ENCODE results near the gene CD86.

Gene CD86

DNA sequence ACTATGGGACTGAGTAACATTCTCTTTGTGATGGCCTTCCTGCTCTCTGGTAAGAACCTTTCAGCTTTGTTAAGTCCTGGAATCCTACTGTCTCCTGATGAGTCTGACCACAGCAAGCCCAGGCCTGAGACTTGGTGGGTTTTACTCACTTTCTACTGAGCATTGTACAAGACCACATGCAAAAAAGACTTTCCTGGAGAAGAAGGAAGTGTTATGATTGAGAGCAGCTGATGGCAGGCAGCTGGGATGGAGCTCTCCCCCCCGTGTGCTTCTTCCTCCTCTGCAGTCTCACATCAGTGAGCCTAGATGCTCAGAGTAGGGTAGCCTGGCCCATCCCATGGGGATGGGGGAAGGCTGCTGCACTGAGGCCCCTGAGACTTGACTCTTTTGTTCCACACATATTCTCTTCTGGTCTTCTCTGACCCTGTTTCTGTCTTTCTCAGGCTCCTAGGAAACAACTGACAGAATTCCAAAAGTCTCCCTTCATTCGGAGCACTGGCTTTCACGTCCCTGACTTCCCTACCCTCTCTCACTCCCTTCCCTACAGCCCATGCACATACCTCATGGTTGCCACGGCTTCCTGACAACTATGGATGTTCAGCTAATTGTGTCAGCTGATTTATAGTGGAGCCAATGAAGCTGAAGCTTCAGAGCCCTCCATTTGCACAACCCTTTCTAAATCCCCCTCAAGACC is 36.6 kb downstream of the CD86 start:
- in situ Hi-C loops (cut with HindIII; ENCODE audit: low sequenced_read_pairs) = no loop called here

DNA sequence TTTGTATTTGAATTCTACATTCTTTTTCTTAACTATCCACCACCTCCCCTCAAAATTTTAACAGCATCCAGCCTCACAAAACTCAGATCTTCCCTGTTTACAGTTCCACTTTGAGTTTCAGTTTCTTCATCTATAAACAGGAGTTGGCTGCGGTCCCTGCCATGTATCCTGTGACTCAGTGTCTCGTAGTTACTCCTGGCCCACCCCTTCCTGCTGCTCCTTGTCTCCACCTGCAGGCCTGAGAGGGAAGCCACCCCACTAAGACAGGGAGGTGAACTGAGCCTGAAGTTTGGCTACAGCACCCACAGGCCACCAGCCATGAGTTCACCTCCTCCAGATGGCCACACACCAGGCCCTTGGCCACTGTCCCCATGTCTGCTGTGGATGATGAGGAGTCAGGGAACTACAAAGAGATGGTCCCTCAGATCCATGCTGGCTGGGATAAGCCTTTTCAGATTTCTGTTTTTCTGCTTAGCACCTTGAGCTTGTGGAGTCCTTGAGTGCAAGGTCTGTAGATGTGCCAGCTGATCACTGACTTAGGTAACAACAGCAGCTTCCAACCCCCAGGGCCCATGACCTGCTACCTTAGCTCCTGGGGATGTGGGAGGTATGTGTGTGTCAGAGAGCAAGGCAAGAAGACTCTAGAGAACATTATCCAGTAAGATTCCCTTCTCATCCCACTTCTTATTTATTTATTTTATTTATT is 37.5 kb downstream of the CD86 start:
- in situ Hi-C loops (cut with HindIII; ENCODE audit: low sequenced_read_pairs) = no loop called here

DNA sequence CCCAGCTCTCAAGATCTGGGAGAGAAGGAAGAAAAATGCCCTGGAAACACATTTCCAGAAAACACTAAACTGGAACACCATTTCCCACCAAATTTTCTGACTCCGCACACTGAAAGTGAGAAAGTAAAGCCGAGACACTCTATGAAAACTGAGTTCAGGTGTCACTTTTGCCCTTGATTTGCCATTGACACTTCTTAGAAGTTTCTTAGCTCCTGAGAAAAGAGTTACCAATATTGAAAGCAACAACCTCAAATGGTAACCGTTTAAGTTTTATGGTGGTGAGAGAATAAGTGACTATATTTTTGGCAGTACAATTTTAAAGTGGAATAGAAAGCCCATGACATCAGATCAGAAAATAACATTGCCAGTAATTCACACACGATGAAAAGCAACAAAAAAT is 39.0 kb downstream of the CD86 start:
- in situ Hi-C loops (cut with HindIII; ENCODE audit: low sequenced_read_pairs) = no loop called here

DNA sequence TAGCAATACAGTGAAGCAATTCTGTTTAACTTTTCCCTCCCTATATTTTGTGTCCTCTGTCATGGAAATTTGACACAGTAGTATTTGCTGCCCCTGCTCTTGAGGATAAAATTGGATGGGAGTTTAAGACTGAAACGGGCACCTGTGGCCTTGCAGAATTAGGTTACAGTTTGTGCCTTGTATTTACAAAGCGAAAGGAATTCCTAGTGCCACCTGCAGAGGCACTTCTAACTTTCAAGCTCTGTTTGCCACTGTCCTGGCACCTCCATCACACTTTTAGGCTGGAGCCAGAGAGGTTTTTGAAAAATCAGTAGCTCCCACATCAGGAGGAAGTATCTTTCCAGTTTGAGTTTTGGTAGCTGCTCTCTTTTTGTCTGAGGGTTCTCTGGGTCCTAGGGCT is 39.5 kb downstream of the CD86 start:
- in situ Hi-C loops (cut with HindIII; ENCODE audit: low sequenced_read_pairs) = no loop called here

DNA sequence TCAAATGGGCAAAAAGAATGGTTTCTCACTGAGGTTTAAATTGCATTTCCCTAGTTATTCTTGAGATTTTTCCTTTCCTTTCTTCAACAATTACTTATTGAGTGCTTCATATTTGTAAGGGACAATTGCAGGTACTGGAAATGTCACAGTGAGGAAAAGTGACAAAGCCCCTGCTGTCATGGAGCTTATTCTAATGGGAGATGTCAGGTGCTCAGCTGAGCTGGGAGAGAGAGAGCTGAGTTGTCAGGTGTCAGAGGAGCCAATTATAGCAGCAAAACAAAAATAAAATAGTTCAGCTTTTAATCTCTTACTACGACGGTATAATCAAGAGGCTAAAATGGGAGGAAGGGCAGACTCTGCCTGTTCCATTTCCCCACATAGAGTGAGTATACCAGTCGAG is 42.0 kb downstream of the CD86 start:
- in situ Hi-C loops (cut with HindIII; ENCODE audit: low sequenced_read_pairs) = no loop called here

DNA sequence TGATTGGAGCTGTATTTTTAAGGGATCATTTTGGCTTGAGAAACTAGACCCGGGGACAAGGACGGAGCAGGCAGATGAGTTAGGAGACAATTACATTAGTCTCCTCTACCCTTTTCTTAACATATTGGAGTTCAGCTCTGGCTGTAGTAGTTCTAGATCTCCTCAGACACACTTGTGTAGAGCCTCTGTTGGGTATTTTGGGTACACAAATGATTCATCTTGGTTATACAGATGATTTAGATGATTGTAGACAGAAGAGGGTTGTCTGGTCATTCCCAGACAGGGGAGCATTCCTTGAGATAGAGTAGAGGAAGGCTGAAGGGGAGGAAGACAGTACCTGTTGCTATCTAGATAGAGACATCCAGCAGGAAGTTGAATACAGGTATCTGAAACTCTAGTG is 43.4 kb downstream of the CD86 start:
- in situ Hi-C loops (cut with HindIII; ENCODE audit: low sequenced_read_pairs) = no loop called here

DNA sequence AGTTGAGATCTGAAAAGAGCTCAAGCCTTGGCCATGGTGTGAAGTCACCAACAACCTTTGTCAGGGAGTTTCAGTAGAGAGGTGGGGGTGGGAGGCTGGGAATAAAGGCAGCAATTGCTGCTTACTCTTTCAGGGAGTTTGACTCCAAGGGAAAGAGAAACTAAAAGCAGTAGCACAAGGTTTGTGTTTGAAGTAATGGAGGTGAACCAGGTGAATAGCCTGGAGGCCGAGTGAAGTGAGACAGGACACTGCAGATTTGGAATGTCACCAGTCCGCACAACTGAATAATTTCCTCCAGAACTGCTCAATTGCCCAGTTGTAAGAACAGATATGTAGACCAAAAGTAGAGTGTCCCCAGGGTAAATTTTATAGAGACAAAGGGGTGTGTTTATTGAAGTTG is 44.1 kb downstream of the CD86 start:
- in situ Hi-C loops (cut with HindIII; ENCODE audit: low sequenced_read_pairs) = no loop called here

DNA sequence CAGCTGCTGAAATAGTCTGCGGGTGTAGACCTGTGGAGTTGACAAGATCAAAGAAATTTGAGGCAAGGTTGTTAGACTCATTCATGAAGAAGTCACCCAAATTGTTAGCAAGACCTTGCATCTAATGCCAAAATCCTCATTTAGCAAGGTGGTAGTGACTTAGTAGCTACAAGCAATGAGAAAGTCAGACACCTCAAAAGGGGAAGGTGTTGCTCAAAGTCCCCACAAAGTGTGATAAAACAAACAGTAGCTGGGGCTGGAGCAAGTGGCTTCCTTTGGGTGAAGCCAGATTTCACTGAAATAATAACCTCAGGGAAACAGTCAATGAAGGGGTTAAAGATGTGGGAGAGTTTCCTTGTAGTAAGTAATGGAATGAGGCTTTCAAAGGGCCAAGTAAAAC is 44.9 kb downstream of the CD86 start:
- in situ Hi-C loops (cut with HindIII; ENCODE audit: low sequenced_read_pairs) = no loop called here

DNA sequence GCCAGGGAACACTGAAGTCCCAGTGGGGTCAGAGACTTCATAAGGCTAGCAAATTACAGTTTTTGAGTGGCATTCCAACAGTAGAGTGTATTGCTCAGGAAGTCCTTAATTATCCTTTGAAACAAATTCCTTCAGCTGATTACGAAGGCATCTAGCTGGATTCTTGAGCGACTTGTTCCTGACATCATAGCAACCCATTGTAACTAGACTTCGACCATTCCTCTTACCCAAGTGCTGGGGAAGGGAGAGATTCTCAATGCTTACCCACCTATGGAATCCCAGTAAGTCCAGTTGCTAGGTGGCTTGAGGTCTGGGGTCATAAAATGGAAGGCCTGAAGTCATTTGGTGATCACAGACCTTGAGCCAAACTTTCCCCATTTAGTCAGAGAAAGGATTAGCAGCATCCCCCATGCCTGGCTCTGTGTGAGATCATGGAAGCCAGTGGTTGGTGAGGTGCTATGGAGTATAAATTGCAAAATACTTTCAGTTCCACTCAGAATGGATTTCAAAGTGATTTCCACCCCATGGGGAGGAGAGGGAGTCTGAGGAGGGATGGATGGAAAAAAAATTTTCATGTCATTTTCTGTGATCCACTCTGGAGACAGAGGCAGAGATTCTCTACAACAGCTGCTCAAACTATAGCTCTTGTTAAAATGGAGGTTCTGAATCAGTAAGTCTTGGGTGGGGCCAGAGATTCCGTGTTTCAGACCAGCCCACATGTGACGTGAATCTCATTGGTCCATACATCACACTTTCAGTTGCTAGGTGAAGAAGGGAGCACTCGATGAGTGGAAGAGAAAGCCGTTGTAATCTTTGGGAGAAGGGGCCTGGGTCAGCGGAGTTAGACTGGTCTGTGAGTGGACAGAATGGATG is 45.7 kb downstream of the CD86 start:
- in situ Hi-C loops (cut with HindIII; ENCODE audit: low sequenced_read_pairs) = no loop called here

DNA sequence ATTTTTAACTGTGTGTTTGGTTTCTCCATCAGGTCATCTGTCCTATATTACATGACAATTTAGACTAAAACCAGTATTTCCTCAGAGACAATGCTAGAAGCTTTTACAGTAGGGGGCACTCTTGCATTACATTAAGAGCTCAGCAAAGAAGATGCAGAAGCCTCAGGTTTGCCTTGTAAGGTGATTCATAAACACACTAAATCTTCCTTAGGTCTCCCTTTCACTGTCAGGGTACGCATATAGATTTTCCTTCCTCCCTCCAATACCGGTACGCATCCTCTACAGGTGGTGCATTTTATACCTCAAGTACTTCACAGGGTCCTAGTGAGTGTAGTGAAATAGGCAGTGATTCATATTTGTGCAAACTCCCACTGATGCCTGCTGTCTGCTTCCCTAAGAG is 46.5 kb downstream of the CD86 start:
- in situ Hi-C loops (cut with HindIII; ENCODE audit: low sequenced_read_pairs) = no loop called here

DNA sequence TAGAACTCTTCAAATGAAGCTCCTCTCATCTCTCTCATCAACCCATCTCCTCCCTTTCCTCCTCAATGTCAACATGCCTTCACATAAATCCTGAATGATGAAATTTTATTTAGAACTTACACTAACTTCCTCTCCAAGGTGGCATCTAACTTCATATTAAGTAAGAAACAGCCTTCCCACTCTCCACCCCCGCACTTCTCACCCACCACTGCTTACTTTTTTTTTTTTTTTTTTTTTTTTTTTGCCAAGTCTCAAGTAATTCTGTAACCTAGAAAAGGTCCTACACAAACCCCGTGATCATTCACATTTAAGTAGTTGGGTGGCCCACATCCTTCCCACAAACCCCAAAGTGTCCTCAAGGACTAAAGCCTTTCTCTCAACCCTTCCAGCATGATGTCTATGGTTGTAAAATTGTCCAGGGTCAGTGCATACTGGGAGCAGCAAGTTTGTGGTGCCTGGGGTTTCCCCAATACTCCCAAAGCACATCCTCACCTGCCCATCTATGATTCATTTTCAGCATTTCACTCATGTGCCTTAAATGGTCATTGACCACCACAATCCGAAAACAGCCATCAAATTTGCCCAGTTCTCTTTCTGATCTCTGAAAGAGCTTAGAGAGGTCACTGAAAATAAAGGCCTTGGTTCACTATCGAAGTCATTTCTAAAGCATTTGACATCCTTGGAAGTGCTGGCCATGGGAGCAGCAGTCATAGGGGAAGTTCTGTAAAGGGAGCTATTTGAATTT is 47.2 kb downstream of the CD86 start:
- in situ Hi-C loops (cut with HindIII; ENCODE audit: low sequenced_read_pairs) = no loop called here

DNA sequence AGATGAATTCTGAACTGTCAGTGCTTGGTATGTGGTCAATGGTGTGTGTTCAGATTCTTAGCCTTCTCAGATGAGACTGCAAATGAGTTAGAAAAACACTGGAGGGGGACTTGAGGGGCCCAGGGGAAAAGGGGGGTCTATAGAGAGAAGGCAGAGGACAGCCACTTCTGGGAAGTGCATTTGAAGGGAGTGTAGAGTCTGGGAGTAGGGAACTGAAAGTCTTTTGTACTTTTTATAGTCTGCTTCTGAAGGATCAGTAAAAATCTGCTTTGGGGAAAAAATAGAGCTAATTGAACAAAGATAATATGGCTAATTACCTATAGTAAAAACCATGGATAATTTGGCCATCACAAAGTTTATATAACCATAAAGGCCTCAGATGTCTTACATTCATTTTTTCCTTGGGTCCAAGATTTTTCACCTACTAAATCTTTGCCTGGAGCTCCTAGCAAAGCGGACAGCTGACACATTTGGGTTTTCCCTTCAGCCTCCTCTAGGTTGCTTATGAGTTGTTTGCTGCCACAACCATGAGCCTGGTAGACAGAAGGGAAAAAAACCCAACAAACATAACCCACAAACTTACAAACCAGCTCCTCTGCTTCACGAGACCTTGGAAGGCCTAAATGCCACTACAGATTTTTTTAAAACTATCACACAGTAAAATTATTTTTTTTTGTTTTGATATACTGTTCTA is 48.8 kb downstream of the CD86 start:
- in situ Hi-C loops (cut with HindIII; ENCODE audit: low sequenced_read_pairs) = no loop called here

DNA sequence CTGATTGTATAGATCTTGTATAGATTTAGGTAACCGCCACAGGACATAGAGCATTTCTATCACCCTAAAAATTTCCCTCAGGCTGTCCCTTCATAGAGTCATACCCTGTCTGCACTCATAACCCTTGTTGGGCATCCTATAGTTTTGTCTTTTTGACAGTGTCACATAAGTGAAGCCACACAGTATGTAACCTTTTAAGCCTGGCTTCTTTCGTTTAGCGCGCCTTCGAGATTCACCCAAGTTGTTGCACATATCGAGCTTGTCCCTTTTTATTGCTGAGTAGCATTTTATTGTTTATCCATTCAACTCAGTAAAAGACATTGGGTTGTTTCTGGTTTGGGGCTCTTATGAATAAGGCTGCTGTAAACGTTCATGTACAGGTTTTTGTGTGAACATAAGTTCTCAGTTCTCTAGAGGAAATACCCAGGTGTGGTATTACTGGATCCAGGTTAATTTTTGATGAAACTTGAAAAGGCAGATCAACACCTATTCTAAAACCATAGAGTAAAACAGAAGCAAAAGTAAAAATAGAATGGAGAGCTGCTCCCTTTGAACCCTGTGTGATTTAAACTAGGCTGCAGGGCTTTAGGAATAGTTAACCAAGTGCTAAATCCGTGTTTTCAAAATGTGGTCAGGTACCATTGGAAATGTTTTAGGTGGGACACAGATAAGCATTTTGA is 49.5 kb downstream of the CD86 start:
- in situ Hi-C loops (cut with HindIII; ENCODE audit: low sequenced_read_pairs) = no loop called here

DNA sequence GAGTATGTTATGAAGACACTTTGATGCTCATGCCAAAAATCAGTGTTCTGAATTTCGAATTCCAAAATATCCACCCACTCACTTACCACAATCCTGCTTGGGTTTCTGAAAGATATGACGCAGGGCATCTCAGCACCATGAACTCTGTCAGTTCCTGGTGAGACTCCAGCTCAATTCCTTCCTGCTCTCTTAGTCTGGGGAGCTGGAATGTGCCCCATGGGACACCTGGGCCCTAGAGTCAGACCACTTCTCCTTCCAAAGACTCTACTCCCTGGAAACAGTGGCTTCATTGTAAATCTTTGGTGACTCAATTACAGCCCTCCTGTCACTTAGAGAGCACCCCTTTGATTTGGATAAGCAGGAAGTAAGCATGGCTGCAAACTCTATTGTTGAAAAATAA is 50.5 kb downstream of the CD86 start:
- in situ Hi-C loops (cut with HindIII; ENCODE audit: low sequenced_read_pairs) = no loop called here

DNA sequence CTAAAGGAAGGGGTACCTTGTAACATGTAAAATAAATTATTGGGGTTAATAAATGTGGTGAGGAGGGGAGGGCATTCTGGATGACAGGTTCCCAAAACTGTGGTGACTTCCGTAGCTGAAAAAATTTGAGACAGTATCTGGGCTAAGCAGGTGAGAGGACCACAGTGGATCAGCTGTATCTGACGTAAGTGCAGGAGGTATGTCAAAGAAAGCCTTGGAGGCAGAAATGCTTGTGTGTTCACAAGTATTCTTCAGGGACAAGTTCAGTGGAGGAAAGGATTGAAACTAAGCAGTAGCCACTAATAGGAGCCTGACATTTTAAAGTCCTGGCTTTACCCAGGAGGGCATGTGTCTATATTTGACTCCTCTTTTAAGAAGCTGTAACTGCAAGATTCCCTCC is 52.0 kb downstream of the CD86 start:
- in situ Hi-C loops (cut with HindIII; ENCODE audit: low sequenced_read_pairs) = no loop called here

DNA sequence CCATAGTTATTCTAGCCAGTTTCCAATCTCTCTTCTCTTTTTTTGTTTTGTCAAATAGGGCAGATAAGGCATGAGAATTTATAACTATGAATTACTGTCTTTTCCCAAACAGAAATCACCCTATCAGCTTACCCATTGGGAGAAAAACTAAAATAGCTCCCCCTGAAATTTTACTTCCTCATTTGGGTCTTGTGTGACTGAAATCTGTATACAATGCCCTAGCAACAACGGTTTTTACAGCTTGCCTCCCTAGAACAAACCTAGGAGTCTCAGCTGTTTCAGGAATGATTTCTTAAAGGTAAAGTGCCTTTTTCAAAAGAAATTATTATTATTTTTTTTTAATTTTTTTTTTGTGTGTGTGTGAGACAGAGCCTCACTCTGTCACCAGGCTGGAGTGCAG is 56.8 kb downstream of the CD86 start:
- in situ Hi-C loops (cut with HindIII; ENCODE audit: low sequenced_read_pairs) = no loop called here

DNA sequence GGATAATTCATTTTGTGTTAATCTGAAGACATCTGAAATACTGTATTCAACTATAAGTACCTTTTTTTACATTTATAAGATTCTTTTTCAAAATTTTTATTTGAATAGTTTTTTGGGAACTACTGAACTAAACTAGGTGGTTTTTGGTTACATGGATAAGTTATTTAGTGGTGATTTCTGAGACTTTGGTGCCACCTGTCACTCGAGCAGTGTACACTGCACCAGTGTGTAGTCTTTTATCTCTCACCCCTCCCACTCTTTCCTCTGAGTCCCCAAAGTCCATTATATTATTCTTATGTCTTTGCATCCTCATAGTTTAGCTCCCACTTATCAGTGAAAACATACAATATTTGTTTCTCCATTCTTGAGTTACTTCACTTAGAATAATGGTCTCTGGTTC is 57.6 kb downstream of the CD86 start:
- in situ Hi-C loops (cut with HindIII; ENCODE audit: low sequenced_read_pairs) = no loop called here

DNA sequence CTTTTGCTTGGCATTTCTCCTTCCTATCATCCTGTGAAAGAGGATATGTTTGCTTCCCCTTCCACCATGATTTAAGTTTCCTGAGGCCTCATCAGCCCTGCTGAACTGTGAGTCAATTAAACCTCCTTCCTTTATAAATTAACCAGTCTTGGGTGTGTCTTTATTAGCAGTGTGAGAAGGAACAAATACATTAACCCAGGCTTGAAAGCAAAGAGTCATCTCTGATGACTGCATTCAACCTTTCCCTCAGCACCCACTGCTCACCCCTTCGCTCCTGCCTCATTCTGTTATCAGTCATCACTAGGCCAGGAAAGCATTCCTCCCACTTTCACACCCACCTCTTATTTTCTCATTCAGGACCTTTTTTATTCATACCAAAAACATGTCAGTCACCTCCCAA is 68.7 kb downstream of the CD86 start:
- in situ Hi-C loops (cut with HindIII; ENCODE audit: low sequenced_read_pairs) = no loop called here

DNA sequence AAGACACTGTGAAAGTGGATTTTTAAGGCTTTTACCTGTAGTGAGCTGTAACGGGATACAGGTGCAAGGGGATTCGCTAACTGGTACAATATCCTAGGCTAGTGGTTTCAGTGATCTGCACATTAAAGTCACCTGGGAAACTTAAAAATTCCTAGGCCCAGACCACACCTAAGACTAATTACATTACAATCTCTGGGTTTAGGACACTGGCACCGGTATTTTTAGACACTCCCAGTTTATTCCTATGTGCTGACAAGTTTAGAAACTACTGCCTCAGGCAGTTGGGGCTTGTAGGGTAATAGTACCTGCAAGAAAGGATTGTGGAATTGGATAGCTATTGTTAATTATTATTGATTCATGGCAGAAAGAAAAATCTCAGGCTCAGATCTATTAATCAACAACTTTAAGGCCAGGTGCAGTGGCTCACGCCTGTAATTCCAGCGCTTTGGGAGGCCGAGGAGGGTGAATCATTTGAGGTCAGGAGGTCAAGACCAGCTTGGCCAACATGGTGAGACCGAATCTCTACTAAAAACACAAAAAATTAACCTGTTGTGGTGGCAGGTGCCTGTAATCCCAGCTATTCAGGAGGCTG is 77.9 kb downstream of the CD86 start:
- in situ Hi-C loops (cut with HindIII; ENCODE audit: low sequenced_read_pairs) = no loop called here

DNA sequence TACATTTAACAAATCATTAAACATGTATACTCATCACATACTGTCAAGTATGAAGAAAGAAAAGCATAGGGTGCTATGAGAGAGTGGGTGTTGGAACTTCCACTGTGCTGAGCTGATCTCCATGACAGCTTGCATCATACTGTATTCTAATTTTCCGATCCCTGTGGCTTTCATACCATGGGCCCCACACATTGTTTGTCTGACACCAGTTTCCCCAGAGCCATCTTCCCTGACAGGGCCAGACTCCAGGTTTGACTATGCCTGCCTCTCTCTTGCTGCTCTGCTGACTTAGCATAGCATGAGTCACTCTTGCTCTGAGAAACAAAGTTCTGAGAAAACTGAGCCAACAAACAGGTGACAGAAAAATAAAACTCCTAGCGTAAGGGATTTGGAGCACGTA is 91.3 kb downstream of the CD86 start:
- in situ Hi-C loops (cut with HindIII; ENCODE audit: low sequenced_read_pairs) = no loop called here
